ENCODE data around the gene TBC1D5. TPM values are rescaled to one million over a fixed set of nuclear protein-coding genes. Genes with fewer than 3 reads are reported as not detected.

The TBC1D5 gene
- total and polyA plus RNA-seq, 8 donors, result 47.4 to 74.8 (median 55.3) TPM

- Histone ChIP-seq H3K4me3 (no peak overlapping the region), H3K36me3 (no peaks in the 10 kb centered on the region), H3K4me1 (no peaks in the 10 kb centered on the region), H3K27me3 (no peaks in the 10 kb centered on the region), H3K9me3 (no peaks in the 10 kb centered on the region), H3K27ac (no peak overlapping the region)
- DNase-seq (no peak), ATAC-seq (no peak)
- TF ChIP-seq CTCF (IDR thresholded peaks at IDR 0.05), result no peak
- intact Hi-C loops (cut with DNase I), result no loop called here
These were observed 23.5 kb upstream of the TBC1D5 start for GRCh38 chr3:17765819-17766472.

GRCh38 chr3:17761563-17761962, 19.1 kb upstream of the TBC1D5 start:
- TF ChIP-seq CTCF (IDR thresholded peaks at IDR 0.05), result no peak
- no peaks in the 10 kb centered on the region for H3K27me3 ChIP-seq
- ATAC-seq, result no peak
- intact Hi-C loops (cut with DNase I), result no loop called here
- no peaks in the 10 kb centered on the region for H3K9me3 ChIP-seq
- no peaks in the 10 kb centered on the region for H3K36me3 ChIP-seq
- no peak for DNase-seq
- no peak overlapping the region for H3K27ac ChIP-seq
- no peak overlapping the region for H3K4me3 ChIP-seq
- H3K4me1 ChIP-seq, result no peaks in the 10 kb centered on the region

GRCh38 chr3:17759901-17760300, 17.5 kb upstream of the TBC1D5 start:
- no peaks in the 10 kb centered on the region for H3K36me3 ChIP-seq
- intact Hi-C loops (cut with DNase I), result no loop called here
- H3K27me3 ChIP-seq, result no peaks in the 10 kb centered on the region
- DNase-seq (no peak), ATAC-seq (no peak)
- no peak overlapping the region for H3K27ac ChIP-seq
- no peak for TF ChIP-seq CTCF (IDR thresholded peaks at IDR 0.05)
- no peaks in the 10 kb centered on the region for H3K4me1 ChIP-seq
- no peaks in the 10 kb centered on the region for H3K9me3 ChIP-seq
- no peak overlapping the region for H3K4me3 ChIP-seq

GRCh38 chr3:17755836-17756235, 13.4 kb upstream of the TBC1D5 start:
- H3K9me3 ChIP-seq, result no peaks in the 10 kb centered on the region
- no peaks in the 10 kb centered on the region for H3K36me3 ChIP-seq
- TF ChIP-seq CTCF (IDR thresholded peaks at IDR 0.05), result no peak
- ATAC-seq, result no peak
- H3K27me3 ChIP-seq, result no peaks in the 10 kb centered on the region
- no peak overlapping the region for H3K27ac ChIP-seq
- H3K4me3 ChIP-seq, result no peak overlapping the region
- intact Hi-C loops (cut with DNase I), result no loop called here
- H3K4me1 ChIP-seq, result no peaks in the 10 kb centered on the region
- DNase-seq, result no peak

GRCh38 chr3:17753632-17753992, 11.2 kb upstream of the TBC1D5 start:
- Histone ChIP-seq H3K27ac (no peak overlapping the region), H3K4me1 (peaks cover 0 to 11% of the 10 kb centered on the region in 2 donors), H3K36me3 (no peaks in the 10 kb centered on the region), H3K27me3 (no peaks in the 10 kb centered on the region), H3K4me3 (no peak overlapping the region), H3K9me3 (no peaks in the 10 kb centered on the region)
- intact Hi-C loops (cut with DNase I), result no loop called here
- DNase-seq (no peak), ATAC-seq (no peak)
- TF ChIP-seq CTCF (IDR thresholded peaks at IDR 0.05), result no peak
